Stimulated activated CD4-positive, alpha-beta T cell treated with anti-CD3 and anti-CD28 coated beads, Interleukin-1b, Interleukin-23, amount 100 ng/mL, for 24 hours (primary cell): ENCODE measurements around the gene KCNMB2.

ENCODE experiments used
- DNase-seq, 4 experiments: peaks; one replicate each; pipeline ENCODE4 v3.0.0-alpha.2; 2020; ENCODE audit warnings: low read depth in 4 of 4, low spot score in 1 of 4

The KCNMB2 gene

DNA sequence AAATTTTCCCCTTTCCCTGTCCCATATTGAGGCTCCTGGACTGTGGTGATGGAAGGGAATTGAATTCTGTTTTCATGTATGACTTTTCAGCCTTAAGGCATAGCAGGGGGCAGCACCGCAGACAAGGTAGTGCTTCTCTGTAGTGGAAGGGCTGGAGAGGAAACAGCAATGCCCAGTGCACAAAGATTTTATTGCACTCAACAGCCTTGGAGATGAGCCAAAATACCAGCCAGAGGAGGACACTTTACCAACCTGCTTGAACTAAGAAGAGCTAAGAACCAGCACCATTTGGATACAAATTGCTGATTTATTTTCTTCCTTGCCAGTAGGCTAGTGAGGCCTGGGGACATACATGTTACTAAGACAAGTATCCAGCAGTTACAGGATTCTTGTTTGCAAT is 98.7 kb downstream of the KCNMB2 start:
- DNase-seq, result no peak

- no peak for DNase-seq
These were observed 101.6 kb downstream of the KCNMB2 start for GRCh38 chr3:178637802-178638201.

DNA sequence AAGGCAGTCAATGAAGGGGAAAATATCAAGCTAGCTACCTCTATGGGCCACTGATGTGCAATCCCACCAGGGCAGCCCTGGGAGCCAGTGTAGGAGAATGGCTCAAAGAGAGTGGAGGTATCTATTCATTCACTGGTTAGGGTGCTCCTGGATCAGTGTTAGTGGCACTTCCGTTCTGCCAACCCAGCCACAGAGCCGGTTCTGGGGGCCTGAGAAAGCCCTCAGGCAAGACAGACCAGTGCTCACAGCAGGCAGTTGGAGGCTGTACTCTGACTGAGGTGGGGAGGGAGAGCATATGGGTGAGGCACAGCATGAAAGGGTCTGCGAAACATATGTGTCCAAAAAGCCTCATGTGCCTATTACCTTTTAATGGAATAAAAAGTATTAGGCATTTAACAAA is 109.3 kb downstream of the KCNMB2 start:
- DNase-seq, result no peak

- no peak for DNase-seq
These were observed 110.1 kb downstream of the KCNMB2 start for GRCh38 chr3:178646186-178646862.

DNA sequence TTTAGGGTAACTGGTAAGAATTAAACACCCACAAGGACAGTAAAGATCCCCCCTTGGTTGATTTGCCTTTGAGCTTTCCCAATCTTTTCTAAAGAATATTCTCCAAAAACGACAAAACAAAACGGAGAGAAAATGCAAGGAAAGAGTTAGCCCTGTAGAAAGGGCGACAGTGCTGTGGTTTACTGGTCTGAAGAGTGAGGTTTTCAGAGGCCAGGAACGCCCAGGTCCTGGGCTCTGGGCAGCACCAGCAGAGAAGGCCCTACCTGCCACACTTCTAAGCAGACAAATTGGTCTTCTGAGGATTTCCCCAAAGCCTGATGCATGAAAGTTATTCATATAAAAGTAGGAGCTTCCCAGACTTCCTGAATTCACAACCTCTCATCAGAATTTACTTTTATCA is 119.3 kb downstream of the KCNMB2 start:
- DNase-seq, result no peak

- no peak for DNase-seq
These were observed 122.6 kb downstream of the KCNMB2 start for GRCh38 chr3:178658694-178659325.

- DNase-seq, result no peak
These were observed 127.1 kb downstream of the KCNMB2 start for GRCh38 chr3:178663201-178663934.

- no peak for DNase-seq
These were observed 129.5 kb downstream of the KCNMB2 start for GRCh38 chr3:178665747-178666146.

DNA sequence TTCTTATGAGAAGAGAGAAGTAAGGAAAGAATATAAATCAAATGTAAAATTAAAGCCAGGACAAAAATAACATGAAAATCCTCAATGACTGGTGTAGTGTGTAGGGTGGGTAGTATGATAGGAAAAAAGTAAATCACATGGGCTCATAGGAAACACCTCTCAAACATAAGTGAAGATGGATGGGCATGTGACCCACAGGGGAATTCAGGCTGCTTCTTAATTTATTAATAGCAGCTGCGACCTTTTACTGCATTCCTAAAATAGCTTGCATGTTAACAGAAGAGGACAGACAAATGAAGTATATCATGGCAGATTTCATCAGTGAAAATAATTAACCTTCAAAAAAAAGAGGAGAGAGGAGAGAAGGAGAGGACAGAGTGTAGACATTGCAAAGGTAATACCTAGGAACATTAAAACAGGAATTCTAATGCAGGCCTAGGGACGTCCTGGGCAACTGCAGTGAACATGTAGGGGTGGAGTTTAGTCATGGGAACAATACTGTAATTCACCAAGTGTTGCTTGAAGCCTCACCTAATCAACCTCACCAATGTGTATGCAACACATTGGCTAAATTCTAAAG is 132.9 kb downstream of the KCNMB2 start:
- no peak for DNase-seq

DNA sequence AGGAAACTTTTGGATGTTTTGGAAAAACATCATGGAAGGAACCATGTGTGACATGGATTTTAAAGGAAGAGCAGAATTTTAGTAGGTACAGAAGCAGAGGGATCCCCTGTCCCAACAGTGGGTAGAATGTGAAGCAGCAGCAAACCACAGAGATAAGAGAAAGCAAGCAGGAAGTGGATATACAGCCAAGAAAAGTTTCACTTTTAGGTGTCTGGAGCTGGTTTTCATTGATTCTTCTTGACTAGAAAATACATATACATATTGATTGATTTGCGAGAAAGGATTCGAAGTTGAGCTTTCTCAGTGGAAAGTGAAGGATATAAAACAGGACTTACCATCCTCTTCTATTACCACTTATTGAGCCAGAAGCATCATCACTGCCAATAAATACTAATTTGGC is 133.5 kb downstream of the KCNMB2 start:
- DNase-seq, result no peak

DNA sequence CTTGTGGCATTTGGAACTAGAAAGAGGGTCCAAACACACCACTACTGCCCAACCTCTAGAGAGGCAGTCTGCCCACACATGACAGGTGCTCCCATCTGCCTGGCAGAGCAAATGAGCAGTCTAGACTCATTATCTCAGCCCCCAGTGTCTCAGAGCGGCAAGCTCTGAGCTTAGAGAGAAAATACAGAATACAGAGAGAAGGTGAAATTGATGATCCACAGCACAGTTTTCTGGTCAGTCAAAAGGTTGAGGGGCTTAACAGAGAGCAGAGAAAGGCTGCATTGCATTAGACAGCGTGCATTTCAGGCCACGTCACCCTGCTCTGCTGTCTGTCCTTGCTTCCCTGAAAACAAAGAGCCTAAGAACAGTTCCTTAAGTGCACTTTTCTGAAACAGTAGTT is 135.1 kb downstream of the KCNMB2 start:
- DNase-seq, result no peak

GRCh38 chr3:178671791-178672190 is 135.6 kb downstream of the KCNMB2 start:
- DNase-seq, result no peak

DNA sequence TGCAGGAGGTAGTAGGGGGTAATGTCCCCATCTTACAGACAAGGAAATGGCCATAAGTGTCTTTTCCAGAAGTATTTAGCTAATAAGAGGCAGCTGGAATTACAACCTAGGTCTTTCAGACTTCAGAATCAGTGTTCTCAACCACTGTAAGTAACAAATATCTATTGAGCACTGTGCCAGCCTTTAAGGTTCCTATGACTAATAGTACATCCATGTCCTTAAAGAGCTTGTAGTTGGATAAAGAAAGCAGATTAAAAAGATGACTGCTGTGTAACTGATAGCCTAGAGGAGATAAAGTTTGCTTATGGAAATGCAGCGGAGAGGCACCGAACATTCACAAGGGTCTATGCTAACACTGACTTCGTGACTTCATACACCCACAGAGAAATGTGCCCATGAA is 136.0 kb downstream of the KCNMB2 start:
- DNase-seq, result no peak

DNA sequence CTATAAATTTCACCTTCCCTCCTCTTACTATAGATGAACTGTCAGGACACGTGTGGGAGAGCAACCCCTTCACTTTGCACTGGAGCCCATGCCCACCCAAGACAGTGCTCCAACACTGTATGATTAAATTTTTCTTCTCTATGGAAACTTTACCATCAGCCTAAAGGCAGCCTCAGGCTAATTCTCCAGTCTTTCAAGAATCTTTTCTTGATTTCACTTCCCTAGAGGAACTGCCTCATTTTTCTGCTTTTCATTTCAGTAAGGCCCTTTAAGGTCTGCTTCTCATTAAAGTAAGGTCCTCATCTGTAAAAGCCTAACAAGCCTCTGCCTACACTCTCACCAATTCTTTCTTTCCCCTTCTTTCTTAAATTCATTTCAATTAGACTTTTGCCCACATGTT is 137.3 kb downstream of the KCNMB2 start:
- DNase-seq, result no peak

DNA sequence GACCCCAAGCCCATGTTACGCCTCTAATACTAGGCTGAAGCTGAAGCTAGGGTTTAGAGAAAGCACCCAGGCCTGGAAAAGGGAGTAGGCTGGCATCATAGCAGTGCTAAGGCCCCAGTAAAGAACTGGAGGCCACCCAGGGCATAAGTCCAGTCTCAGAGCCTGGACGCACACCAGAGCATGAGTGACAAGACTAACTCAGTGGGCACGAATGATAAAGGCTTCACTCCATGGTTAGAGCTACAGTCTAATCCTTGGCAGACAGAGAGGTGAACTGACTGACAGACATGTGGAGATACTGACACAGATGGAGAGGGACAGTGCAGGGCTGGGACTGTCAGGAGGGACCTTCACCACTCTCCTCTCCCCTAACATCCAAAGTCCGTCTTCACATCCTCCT is 139.8 kb downstream of the KCNMB2 start:
- DNase-seq, result no peak

DNA sequence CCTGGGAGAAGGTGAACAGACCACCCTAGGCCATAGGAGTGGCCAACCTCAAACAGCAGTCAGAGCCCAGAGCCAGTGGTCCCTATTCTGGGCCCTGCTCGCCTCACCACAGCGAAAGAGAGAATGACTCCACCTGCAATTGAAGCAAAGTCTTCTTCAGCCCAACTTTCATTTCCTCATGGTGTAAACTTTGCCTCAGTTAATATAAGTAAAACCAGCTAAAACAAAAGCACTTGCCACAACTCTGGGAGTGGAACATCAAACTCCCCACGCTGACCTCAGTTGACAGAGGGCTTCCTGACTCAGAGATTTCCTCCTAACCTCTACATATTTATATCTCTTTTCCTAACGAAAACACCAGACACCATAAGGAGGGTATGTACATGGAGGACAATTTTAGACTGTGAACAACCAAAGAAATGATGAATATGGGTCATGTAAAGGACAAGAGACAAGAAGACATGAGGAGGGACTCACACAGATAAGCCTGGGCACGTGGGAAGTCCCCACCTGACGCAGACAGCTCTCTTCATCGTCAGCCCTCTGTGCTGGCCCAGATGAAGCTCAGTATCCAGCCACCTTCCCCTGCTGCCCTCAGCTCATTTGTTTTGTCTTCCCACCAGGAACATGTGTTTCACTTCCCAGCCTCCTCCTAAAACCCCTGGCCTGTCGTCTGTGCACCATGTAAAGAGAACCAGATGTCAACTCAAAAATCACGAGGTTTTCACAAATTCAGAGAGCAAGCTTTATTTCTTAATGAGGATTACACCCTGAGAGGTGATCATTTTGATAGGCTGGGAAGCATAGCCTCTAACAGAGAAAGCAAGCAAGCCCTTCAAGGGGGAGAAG is 140.9 kb downstream of the KCNMB2 start:
- DNase-seq, result no peak

DNA sequence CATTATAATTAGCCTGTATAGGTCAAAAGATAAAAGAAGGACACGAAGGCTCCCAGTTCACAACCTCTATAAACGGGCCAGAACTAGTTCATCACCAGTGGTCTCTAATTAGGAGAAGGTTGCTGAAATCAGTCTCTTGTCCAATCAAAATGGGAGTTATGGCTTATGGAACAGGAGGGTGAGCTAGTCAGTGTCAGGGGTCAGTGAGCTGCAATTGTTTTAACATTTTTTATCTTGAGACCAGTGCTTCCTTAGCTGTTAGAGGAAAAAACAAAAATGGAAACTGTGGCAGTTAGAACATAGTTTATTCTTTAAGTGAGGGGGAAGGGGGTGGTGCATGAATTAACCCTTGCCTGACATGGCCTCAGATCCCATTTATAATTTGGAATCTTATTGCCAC is 141.7 kb downstream of the KCNMB2 start:
- no peak for DNase-seq

GRCh38 chr3:178680037-178680436 is 143.8 kb downstream of the KCNMB2 start:
- DNase-seq, result no peak

DNA sequence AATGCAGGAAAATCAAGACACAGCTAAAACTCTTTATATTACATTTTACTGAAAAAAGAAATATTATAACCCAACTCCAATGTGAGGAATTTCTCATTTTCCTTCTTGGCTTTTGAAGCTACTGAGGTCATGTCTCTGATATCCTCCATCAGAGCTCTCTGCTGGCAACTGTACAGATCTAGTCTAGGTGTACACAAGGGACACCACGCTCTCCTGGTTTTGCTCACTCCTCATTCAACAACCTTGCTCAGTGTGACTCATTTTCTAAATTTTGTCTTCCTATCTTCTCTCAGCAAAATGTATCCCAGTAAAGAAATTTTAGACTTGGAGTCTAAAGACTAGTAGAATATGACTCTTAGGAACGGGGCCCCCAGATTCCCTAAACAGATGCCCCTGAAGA is 144.3 kb downstream of the KCNMB2 start:
- DNase-seq, result no peak

GRCh38 chr3:178684881-178685590 is 148.8 kb downstream of the KCNMB2 start:
- no peak for DNase-seq

DNA sequence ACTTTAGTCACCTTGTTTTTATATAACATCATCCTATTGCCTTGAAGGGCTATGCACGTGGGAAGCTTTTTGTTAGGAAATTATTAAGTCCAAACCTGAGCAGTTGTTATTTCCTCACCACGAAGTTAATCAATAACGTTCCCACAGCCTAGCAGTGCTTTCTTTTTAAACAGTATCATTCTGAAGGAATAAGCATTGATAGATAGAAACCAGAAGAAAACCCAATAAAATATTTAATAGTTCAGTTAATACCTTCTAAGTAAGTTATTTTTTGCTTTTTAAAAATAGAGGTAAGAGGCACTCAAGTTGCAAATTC is 149.3 kb downstream of the KCNMB2 start:
- DNase-seq, result no peak
